Liver (tissue), 9 donors: ENCODE data around the gene RNU7-1. TPM values are rescaled to one million over a fixed set of nuclear protein-coding genes. Genes with fewer than 3 reads are reported as not detected.

Experiments
- DNase-seq: peaks from one replicate; pipeline ENCODE4 v3.0.0-alpha.2; 2017; ENCODE audit warnings: low spot score
- H3K27ac ChIP-seq, 2 donors: one replicate each; pipeline ENCODE4 v1.7.0; 2013; ENCODE audit warnings: inconsistent platforms in 2 of 2, low read length in 2 of 2, control low read depth in 1 of 2, low read depth in 1 of 2, mild to moderate bottlenecking in 1 of 2
- H3K27me3 ChIP-seq, 4 donors: one replicate each; pipeline versions ENCODE4 v1.6.1 to v1.7.0; 2013; ENCODE audit warnings: low read length in 3 of 4, inconsistent platforms in 1 of 4, mild to moderate bottlenecking in 1 of 4, moderate library complexity in 1 of 4; ENCODE audit not compliant: control insufficient read depth in 4 of 4, insufficient read depth in 4 of 4
- H3K36me3 ChIP-seq, 4 donors: one replicate each; pipeline versions ENCODE4 v1.6.1 to v1.7.0; 2013; ENCODE audit warnings: low read length in 3 of 4, mild to moderate bottlenecking in 3 of 4, low read depth in 1 of 4, moderate library complexity in 1 of 4; ENCODE audit not compliant: control insufficient read depth in 4 of 4, insufficient read depth in 3 of 4
- H3K4me1 ChIP-seq, 4 donors: one replicate each; pipeline versions ENCODE4 v1.6.1 to v1.7.0; 2013; ENCODE audit warnings: low read length in 3 of 4, mild to moderate bottlenecking in 3 of 4, moderate library complexity in 1 of 4; ENCODE audit not compliant: control insufficient read depth in 4 of 4, insufficient read depth in 4 of 4
- H3K4me3 ChIP-seq, 3 donors: one replicate each; pipeline versions ENCODE4 v1.6.1 to v1.7.0; 2013; ENCODE audit warnings: low read length in 3 of 3, control low read depth in 1 of 3, low read depth in 1 of 3, mild to moderate bottlenecking in 1 of 3
- H3K9ac ChIP-seq, 2 donors: one replicate each; pipeline ENCODE4 v1.7.0; 2013; ENCODE audit warnings: low read length in 2 of 2, mild to moderate bottlenecking in 2 of 2, moderate library complexity in 2 of 2, control low read depth in 1 of 2, low read depth in 1 of 2
- H3K9me3 ChIP-seq, 4 donors: one replicate each; pipeline versions ENCODE4 v1.6.1 to v1.7.0; 2013; ENCODE audit warnings: low read length in 3 of 4; ENCODE audit not compliant: control insufficient read depth in 4 of 4
- EGR1 ChIP-seq, 2 donors: IDR thresholded peaks; 2 replicates each; pipeline ENCODE4 v1.6.1; 2016 to 2018; ENCODE audit warnings: antibody characterized with exemption in 2 of 2, low read depth in 2 of 2
- FOXA1 ChIP-seq: IDR thresholded peaks from 2 replicates; pipeline ENCODE4 v1.6.1; 2016; ENCODE audit warnings: antibody characterized with exemption
- FOXA2 ChIP-seq: IDR thresholded peaks from 2 replicates; pipeline ENCODE4 v1.6.1; 2016; ENCODE audit warnings: antibody characterized with exemption
- JUND ChIP-seq, 2 donors: IDR thresholded peaks; 2 replicates each; pipeline ENCODE4 v1.6.1; 2016; ENCODE audit warnings: antibody characterized with exemption in 2 of 2
- RAD21 ChIP-seq, 2 donors: IDR thresholded peaks; 2 replicates each; pipeline ENCODE4 v1.6.1; 2016; ENCODE audit warnings: antibody characterized with exemption in 2 of 2, mild to moderate bottlenecking in 2 of 2
- SP1 ChIP-seq: IDR thresholded peaks from 2 replicates; pipeline ENCODE4 v1.6.1; 2018; ENCODE audit warnings: antibody characterized with exemption, mild to moderate bottlenecking
- TAF1 ChIP-seq: conservative IDR thresholded peaks from 2 replicates; pipeline ENCODE4 v1.6.1; 2016; ENCODE audit warnings: antibody characterized with exemption, mild to moderate bottlenecking
- YY1 ChIP-seq: IDR thresholded peaks from 2 replicates; pipeline ENCODE4 v1.6.1; 2016; ENCODE audit warnings: antibody characterized with exemption, mild to moderate bottlenecking
- WGBS: extraction: QIAGEN DNeasy Blood & Tissue Kit; methylation state at CpG from one replicate; pipeline ENCODE4 v1.1.7; 2013; 5-methylcytosine and 5-hydroxymethylcytosine counted together
- polyA plus RNA-seq, 2 donors: library from polyadenylated mRNA; stranded (reverse) in 1 of 2; unstranded in 1 of 2; fragments of 200-250 nt in 1 of 2; fragments of >200 nt in 1 of 2; fragmentation: Nextera tagmentation in 1 of 2; extraction: Ambion mirVana in 1 of 2; gene quantifications; one replicate each; pipeline versions ENCODE4 v1.2.1 to v1.2.3, GENCODE V29; 2013 to 2015
- total RNA-seq, 2 donors: library from RNA; depleted of rRNA; stranded (reverse); fragments of >200 nt; gene quantifications; one replicate each; pipeline ENCODE4 v1.2.3, GENCODE V29; 2014
- TF ChIP-seq, protein P1 (sequence below): fragments of 150-350 bp; IDR thresholded peaks from 2 replicates; pipeline ENCODE4 v1.5.1; 2017; ENCODE audit warnings: improper control_type of control experiment, low read depth, low read length; ENCODE audit not compliant: missing input control
- TF ChIP-seq, protein P2 (sequence below): IDR thresholded peaks from 2 replicates; pipeline ENCODE4 v1.6.1; 2016; ENCODE audit warnings: antibody characterized with exemption
- TF ChIP-seq, protein P3 (sequence below): IDR thresholded peaks from 2 replicates; pipeline ENCODE4 v1.6.1; 2016; ENCODE audit warnings: antibody characterized with exemption
- TF ChIP-seq, protein P4 (sequence below): IDR thresholded peaks from 2 replicates; pipeline ENCODE4 v1.6.1; 2016; ENCODE audit warnings: antibody characterized with exemption
- donor health status: healthy.
- donor health status: healthy.
- donor health status: healthy.
- donor health status: healthy.
- donor health status: healthy.

The RNU7-1 gene
- total and polyA plus RNA-seq, 4 donors, result not detected

DNA sequence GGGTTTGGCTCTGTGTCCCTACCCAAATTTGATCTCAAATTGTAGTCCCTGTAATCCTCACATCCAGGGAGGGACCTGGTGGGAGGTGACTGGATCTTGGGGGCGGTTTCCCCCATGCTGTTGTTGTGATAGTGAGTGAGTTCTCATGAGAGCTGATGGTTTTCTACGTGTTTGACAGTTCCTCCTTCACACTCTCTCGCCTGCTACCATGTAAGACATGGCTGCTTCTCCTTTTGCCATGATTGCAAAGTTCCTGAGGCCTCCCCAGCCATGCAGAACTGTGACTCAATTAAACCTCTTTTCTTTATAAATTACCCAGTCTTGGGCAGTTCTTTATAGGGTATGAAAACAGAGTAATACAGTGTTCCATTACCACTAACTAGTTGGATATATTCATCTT, 49.3 kb upstream of the RNU7-1 start:
- WGBS, result 92% methylated on average over 3 of the region's 3 CpGs
- H3K9ac ChIP-seq, result no peak overlapping the region

DNA sequence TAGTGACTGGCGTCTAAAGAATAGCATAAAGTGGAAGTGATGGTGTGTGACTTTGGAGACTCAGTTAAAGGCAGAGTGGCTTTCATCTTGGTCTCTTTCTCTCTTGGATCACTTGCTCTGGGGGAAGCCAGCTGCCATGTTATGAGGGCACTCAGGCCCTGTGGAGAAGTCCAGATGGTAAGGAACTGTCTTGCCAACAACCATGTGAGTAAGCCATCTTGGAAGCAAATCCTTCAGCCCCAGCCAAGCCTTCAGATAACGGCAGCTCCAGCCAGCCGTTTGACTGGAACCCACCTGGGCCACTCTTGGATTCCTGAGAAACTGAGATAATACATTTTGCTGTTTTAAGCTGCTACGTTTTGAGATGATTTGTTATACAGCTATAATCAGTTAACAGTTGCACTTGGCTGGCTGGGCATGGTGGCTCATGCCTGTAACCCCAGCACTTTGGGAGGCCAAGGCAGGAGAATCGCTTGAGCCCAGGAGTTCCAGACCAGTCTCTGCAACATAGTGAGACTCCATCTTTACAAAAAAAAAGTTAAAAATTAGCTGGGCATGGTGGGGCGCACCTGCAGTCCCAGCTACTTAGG, 46.7 kb upstream of the RNU7-1 start:
- DNase-seq, result no peak
- no peak overlapping the region for H3K4me3 ChIP-seq
- WGBS, result 94% methylated on average over 6 of the region's 6 CpGs
- no peak overlapping the region for H3K9ac ChIP-seq
- H3K36me3 ChIP-seq, result no peaks in the 10 kb centered on the region
- H3K27ac ChIP-seq, result no peak overlapping the region
- no peaks in the 10 kb centered on the region for H3K4me1 ChIP-seq
- no peaks in the 10 kb centered on the region for H3K9me3 ChIP-seq
- H3K27me3 ChIP-seq, result no peaks in the 10 kb centered on the region
- TF ChIP-seq FOXA1 (no peak), TAF1 (no peak), RAD21 (IDR thresholded peaks at IDR 0.05) (no peak)
- TF ChIP-seq, protein P1, sequence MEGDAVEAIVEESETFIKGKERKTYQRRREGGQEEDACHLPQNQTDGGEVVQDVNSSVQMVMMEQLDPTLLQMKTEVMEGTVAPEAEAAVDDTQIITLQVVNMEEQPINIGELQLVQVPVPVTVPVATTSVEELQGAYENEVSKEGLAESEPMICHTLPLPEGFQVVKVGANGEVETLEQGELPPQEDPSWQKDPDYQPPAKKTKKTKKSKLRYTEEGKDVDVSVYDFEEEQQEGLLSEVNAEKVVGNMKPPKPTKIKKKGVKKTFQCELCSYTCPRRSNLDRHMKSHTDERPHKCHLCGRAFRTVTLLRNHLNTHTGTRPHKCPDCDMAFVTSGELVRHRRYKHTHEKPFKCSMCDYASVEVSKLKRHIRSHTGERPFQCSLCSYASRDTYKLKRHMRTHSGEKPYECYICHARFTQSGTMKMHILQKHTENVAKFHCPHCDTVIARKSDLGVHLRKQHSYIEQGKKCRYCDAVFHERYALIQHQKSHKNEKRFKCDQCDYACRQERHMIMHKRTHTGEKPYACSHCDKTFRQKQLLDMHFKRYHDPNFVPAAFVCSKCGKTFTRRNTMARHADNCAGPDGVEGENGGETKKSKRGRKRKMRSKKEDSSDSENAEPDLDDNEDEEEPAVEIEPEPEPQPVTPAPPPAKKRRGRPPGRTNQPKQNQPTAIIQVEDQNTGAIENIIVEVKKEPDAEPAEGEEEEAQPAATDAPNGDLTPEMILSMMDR, result no peak

More for the DNA sequence above, 49.3 kb upstream of the RNU7-1 start:
- H3K4me1 ChIP-seq, result peaks cover 2 to 10% (median 8%) of the 10 kb centered on the region in 4 donors
- H3K4me3 ChIP-seq, result no peak overlapping the region
- no peak overlapping the region for H3K27ac ChIP-seq
- TF ChIP-seq SP1 (no peak), YY1 (no peak), FOXA2 (no peak), RAD21 (IDR thresholded peaks at IDR 0.05) (no peak), FOXA1 (no peak)
- TF ChIP-seq, protein P2, sequence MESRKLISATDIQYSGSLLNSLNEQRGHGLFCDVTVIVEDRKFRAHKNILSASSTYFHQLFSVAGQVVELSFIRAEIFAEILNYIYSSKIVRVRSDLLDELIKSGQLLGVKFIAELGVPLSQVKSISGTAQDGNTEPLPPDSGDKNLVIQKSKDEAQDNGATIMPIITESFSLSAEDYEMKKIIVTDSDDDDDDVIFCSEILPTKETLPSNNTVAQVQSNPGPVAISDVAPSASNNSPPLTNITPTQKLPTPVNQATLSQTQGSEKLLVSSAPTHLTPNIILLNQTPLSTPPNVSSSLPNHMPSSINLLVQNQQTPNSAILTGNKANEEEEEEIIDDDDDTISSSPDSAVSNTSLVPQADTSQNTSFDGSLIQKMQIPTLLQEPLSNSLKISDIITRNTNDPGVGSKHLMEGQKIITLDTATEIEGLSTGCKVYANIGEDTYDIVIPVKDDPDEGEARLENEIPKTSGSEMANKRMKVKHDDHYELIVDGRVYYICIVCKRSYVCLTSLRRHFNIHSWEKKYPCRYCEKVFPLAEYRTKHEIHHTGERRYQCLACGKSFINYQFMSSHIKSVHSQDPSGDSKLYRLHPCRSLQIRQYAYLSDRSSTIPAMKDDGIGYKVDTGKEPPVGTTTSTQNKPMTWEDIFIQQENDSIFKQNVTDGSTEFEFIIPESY, result no peak
- TF ChIP-seq, protein P1, result no peak
- no peaks in the 10 kb centered on the region for H3K36me3 ChIP-seq
- DNase-seq, result no peak
- H3K27me3 ChIP-seq, result no peaks in the 10 kb centered on the region
- no peaks in the 10 kb centered on the region for H3K9me3 ChIP-seq

DNA sequence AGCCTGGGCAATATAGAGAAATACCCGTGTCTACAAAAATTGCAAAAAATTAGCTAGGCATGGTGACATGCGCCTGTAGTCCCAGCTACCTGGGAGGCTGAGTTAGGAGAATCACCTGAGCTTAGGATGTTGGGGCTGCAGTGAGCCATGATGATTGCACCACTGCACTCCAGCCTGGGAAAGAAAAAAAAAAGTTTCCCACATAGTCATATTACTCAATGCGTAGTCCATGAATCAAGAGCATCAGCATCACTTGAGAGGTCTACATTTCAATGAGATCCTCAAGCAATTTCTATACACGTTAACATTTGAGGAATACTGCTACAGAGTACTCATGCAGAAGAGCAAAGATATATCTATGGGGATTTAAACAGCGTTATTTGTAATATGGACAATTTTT, 44.2 kb upstream of the RNU7-1 start:
- no peak overlapping the region for H3K27ac ChIP-seq
- no peak overlapping the region for H3K9ac ChIP-seq
- no peak for DNase-seq
- TF ChIP-seq FOXA1, result no peak
- TF ChIP-seq FOXA2, result no peak
- no peak for TF ChIP-seq SP1
- TF ChIP-seq, protein P3, sequence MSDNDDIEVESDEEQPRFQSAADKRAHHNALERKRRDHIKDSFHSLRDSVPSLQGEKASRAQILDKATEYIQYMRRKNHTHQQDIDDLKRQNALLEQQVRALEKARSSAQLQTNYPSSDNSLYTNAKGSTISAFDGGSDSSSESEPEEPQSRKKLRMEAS, result no peak
- no peak for TF ChIP-seq EGR1 (IDR thresholded peaks at IDR 0.05; ENCODE audit: low read depth in 2 of 2)
- TF ChIP-seq, protein P4, sequence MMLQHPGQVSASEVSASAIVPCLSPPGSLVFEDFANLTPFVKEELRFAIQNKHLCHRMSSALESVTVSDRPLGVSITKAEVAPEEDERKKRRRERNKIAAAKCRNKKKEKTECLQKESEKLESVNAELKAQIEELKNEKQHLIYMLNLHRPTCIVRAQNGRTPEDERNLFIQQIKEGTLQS, result no peak
- no peak for TF ChIP-seq JUND (IDR thresholded peaks at IDR 0.05)
- peaks cover 0 to 3% (median 2%) of the 10 kb centered on the region in 4 donors for H3K4me1 ChIP-seq
- WGBS, result 77% methylated on average over 5 of the region's 5 CpGs
- H3K36me3 ChIP-seq, result no peaks in the 10 kb centered on the region
- H3K27me3 ChIP-seq, result no peaks in the 10 kb centered on the region
- H3K9me3 ChIP-seq, result no peaks in the 10 kb centered on the region
- no peak overlapping the region for H3K4me3 ChIP-seq
